Stomach (tissue), 9 donors: ENCODE data around the gene MAPRE3. TPM values are rescaled to one million over a fixed set of nuclear protein-coding genes. Genes with fewer than 3 reads are reported as not detected.
A peak's percentile ranks its signal among the peaks of the same experiment; 100 is the strongest.

Experiments used
- DNase-seq, 2 donors: peaks; one replicate each; pipeline versions ENCODE4 v3.0.0 to v3.0.0-alpha.2; 2013 to 2019
- H3K27ac ChIP-seq, 5 donors: fragments of 200-600 bp in 4 of 5; sonication (generic) in 4 of 5; one replicate each; pipeline ENCODE4 v1.5.1; 2013 to 2019; ENCODE audit warnings: mild to moderate bottlenecking in 1 of 5, moderate library complexity in 1 of 5
- H3K27me3 ChIP-seq, 3 donors: fragments of 200-600 bp; sonication (generic); one replicate each; pipeline ENCODE4 v1.5.1; 2017 to 2019; ENCODE audit warnings: mixed run types in 1 of 3
- H3K36me3 ChIP-seq, 4 donors: fragments of 200-600 bp; sonication (generic); 1 replicate in 3 of 4; 2 replicates in 1 of 4; pipeline ENCODE4 v1.5.1; 2016 to 2019
- H3K4me1 ChIP-seq, 4 donors: fragments of 200-600 bp; sonication (generic); one replicate each; pipeline ENCODE4 v1.5.1; 2016 to 2019
- H3K4me3 ChIP-seq, 4 donors: fragments of 200-600 bp; sonication (generic) in 3 of 4; one replicate each; pipeline ENCODE4 v1.5.1; 2016 to 2019; ENCODE audit warnings: mild to moderate bottlenecking in 1 of 4
- H3K9me3 ChIP-seq, 4 donors: fragments of 200-600 bp; sonication (generic); one replicate each; pipeline ENCODE4 v1.5.1; 2016 to 2019
- EP300 ChIP-seq: sonication (generic); formaldehyde crosslinking; IDR thresholded peaks from one replicate; pipeline ENCODE4 v1.6.1; 2017; ENCODE audit warnings: antibody characterized with exemption
- POLR2A ChIP-seq, 4 donors: fragments of 450-650 bp; IDR thresholded peaks; one replicate each; pipeline ENCODE4 v1.6.1; 2016; ENCODE audit warnings: antibody characterized with exemption in 4 of 4, control low read depth in 2 of 4, mild to moderate bottlenecking in 1 of 4, moderate library complexity in 1 of 4
- POLR2AphosphoS5 ChIP-seq, 3 donors: sonication (generic); formaldehyde crosslinking; IDR thresholded peaks; one replicate each; pipeline ENCODE4 v1.6.1; 2016; ENCODE audit warnings: antibody characterized with exemption in 3 of 3
- WGBS, 5 donors: extraction: QIAGEN DNeasy Blood & Tissue Kit in 3 of 5; methylation state at CpG; one replicate each; pipeline versions ENCODE4 v1.1.5 to v1.1.7; 2013 to 2018; 5-methylcytosine and 5-hydroxymethylcytosine counted together
- intact Hi-C: fragments of 100-400 bp; cut with DNase I; formaldehyde crosslinking; loops from one replicate; pipeline ENCODE4 v1.15.1; 2023; ENCODE audit warnings: low total_unique reads
- polyA plus RNA-seq, 3 donors: library from polyadenylated mRNA; stranded (reverse); fragments of 200-250 nt; gene quantifications; one replicate each; pipeline ENCODE4 v1.2.3, GENCODE V29; 2013
- total RNA-seq, 5 donors: library from RNA; depleted of rRNA; stranded (reverse); fragments of >200 nt; gene quantifications; one replicate each; pipeline versions ENCODE4 v1.1.0 to v1.2.3, GENCODE V29; 2014 to 2016
- TF ChIP-seq, protein P1 (sequence below), 7 experiments: fragments of 450-650 bp in 4 of 7; fragments of 200-600 bp in 3 of 7; sonication (generic) in 3 of 7; IDR thresholded peaks; one replicate each; pipeline ENCODE4 v1.5.1; 2016 to 2019; ENCODE audit warnings: antibody characterized with exemption in 7 of 7, control low read depth in 2 of 7, mild to moderate bottlenecking in 1 of 7
- donor health status: healthy with polysubstance abuse.
- donor health status: Bipolar disorder and iron deficiency.
- donor health status: healthy.

The MAPRE3 gene
- total and polyA plus RNA-seq, 8 donors: 7.0 to 24.1 (median 13.6) TPM

DNA sequence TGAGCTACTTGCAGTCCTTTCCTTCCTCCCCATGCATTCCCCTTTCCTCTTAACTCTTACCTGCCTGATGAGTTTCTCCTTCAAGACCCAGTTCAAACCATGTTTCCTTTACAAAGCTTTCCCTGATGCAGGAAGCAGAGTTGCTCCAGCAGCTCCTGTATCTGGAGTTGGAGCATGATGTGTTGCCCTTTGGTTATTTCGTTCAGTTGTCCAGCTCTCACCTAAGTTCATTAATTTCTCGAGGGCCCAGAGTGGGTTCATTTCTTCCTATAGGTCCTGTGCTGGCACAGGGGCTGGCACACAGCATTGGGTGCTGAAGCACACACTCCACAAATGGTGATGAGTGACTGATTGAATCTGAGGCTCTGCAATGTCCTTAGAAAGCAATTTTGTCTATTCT, 39.3 kb downstream of the MAPRE3 start:
- peaks cover 4 to 22% (median 13%) of the 10 kb centered on the region in 4 donors for H3K4me1 ChIP-seq
- intact Hi-C loops: no loop called here
- WGBS, 5 donors: 32 to 69% (median 39%) methylated on average over 2 of the region's 2 CpGs
- H3K4me3 ChIP-seq: no peak overlapping the region
- H3K36me3 ChIP-seq: no peaks in the 10 kb centered on the region
- DNase-seq: no peak
- H3K27me3 ChIP-seq: no peaks in the 10 kb centered on the region
- H3K27ac ChIP-seq: no peak overlapping the region
- no peaks in the 10 kb centered on the region for H3K9me3 ChIP-seq
- TF ChIP-seq, protein P1, sequence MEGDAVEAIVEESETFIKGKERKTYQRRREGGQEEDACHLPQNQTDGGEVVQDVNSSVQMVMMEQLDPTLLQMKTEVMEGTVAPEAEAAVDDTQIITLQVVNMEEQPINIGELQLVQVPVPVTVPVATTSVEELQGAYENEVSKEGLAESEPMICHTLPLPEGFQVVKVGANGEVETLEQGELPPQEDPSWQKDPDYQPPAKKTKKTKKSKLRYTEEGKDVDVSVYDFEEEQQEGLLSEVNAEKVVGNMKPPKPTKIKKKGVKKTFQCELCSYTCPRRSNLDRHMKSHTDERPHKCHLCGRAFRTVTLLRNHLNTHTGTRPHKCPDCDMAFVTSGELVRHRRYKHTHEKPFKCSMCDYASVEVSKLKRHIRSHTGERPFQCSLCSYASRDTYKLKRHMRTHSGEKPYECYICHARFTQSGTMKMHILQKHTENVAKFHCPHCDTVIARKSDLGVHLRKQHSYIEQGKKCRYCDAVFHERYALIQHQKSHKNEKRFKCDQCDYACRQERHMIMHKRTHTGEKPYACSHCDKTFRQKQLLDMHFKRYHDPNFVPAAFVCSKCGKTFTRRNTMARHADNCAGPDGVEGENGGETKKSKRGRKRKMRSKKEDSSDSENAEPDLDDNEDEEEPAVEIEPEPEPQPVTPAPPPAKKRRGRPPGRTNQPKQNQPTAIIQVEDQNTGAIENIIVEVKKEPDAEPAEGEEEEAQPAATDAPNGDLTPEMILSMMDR (IDR thresholded peaks at IDR 0.05): no peak
- TF ChIP-seq POLR2AphosphoS5 (IDR thresholded peaks at IDR 0.05) (no peak), POLR2A (IDR thresholded peaks at IDR 0.05) (no peak)

DNA sequence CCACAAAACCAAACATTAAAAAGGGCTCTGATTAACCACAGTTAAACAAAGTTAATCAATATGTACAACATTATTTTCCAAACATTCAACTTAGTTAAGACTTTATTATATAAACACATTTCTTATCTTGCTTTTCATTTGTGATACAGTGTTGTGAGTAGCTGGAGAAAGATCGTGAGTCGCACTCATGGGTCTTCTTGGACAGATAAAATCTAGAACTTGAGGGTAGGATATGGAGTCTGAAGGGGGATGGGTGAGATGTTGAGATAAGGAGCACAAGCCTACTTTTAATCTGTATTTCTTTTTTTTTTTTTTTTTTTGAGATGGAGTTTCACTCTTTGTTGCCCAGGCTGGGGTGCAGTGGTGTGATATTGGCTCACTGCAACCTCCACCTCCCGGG, 39.7 kb downstream of the MAPRE3 start:
- no peaks in the 10 kb centered on the region for H3K36me3 ChIP-seq
- DNase-seq: no peak
- no peak overlapping the region for H3K27ac ChIP-seq
- no peak overlapping the region for H3K4me3 ChIP-seq
- peaks cover 4 to 26% (median 15%) of the 10 kb centered on the region in 4 donors for H3K4me1 ChIP-seq
- 36 to 60% (median 51%) methylated on average over 3 of the region's 3 CpGs for WGBS, 5 donors
- no peak for TF ChIP-seq POLR2AphosphoS5 (IDR thresholded peaks at IDR 0.05)
- no peak for TF ChIP-seq POLR2A (IDR thresholded peaks at IDR 0.05)
- no peak for TF ChIP-seq EP300
- TF ChIP-seq, protein P1 (IDR thresholded peaks at IDR 0.05): no peak
- no peaks in the 10 kb centered on the region for H3K9me3 ChIP-seq
- intact Hi-C loops: no loop called here
- H3K27me3 ChIP-seq: no peaks in the 10 kb centered on the region

DNA sequence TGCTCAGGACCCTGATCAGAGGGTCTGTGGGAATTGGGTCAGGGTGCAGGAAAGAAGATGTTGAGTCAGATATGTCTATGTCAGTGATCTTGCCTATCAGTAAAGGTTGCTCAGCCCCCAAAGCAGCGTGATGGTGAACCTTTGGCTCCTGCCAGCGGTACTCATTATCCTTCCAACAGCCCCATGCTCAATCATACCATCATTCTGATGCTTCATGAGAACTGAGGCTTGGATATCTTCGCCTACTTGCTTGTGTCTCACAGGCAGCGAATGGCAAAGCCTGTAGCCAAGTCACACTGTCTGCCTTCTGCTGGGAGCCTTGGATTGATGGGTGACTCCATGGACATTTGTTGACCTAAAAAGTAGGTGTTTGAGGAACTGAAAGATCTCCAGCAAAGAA, 43.3 kb downstream of the MAPRE3 start:
- Histone ChIP-seq H3K4me1 (peaks cover 0 to 44% (median 25%) of the 10 kb centered on the region in 4 donors), H3K4me3 (no peak overlapping the region), H3K27me3 (no peaks in the 10 kb centered on the region), H3K27ac (no peak overlapping the region), H3K9me3 (no peaks in the 10 kb centered on the region), H3K36me3 (no peaks in the 10 kb centered on the region)
- TF ChIP-seq POLR2AphosphoS5 (IDR thresholded peaks at IDR 0.05) (no peak), POLR2A (IDR thresholded peaks at IDR 0.05) (no peak), EP300 (no peak)
- TF ChIP-seq, protein P1 (IDR thresholded peaks at IDR 0.05): no peak
- intact Hi-C loops: no loop called here
- no peak for DNase-seq
- 93 to 98% (median 97%) methylated on average over 4 of the region's 4 CpGs for WGBS, 5 donors

DNA sequence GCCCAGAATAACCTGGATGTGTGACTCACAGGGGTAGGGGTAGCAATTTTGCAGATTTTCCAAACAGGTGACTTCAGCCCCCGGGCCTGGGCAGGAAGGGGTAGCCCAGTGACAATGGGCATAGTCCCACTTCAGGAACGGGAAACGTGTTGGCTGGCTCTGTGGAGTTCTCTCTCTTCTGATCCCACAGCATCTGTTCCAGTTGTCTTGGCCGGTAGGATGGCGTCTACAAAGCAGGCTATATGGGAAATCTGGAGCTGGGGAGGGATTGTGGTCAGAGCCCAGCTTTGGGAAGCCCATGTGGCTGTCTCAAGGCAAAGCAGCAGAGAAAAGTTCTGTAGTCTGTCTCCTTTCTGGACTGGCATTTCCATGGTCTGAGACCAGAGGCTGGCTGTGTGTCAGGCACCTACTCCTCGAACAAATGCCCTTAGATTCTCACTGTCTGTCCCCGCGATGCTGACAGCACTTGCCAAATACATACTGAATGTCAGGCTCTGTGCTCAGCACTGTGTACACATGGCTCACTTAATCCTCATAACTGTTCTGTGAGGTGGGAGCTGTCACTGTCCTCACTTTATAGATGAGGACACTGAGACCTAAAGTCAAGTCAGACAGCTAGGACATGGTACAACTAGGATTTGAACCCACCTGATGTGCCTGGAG, 44.5 kb downstream of the MAPRE3 start:
- H3K4me1 ChIP-seq: peaks cover 0 to 44% (median 23%) of the 10 kb centered on the region in 4 donors
- no peak for DNase-seq

More for the DNA sequence above, 44.5 kb downstream of the MAPRE3 start:
- no peaks in the 10 kb centered on the region for H3K27me3 ChIP-seq
- peak overlapping the region in 2 of 5 donors; percentile 22 to 26 for H3K27ac ChIP-seq
- WGBS, 5 donors: 86 to 92% (median 88%) methylated on average over 8 of the region's 8 CpGs
- H3K36me3 ChIP-seq: no peaks in the 10 kb centered on the region
- no peak overlapping the region for H3K4me3 ChIP-seq
- no peaks in the 10 kb centered on the region for H3K9me3 ChIP-seq
- intact Hi-C loops: loop anchor here (5.0 kb wide), 1 partner anchor 48 kb away; no protein-coding TSS in a partner anchor
- TF ChIP-seq POLR2A (IDR thresholded peaks at IDR 0.05) (no peak), POLR2AphosphoS5 (IDR thresholded peaks at IDR 0.05) (no peak), EP300 (no peak)
- TF ChIP-seq, protein P1 (IDR thresholded peaks at IDR 0.05): no peak
